Psoas muscle (tissue), 8 donors: Measurements from ENCODE around the gene SRP54. TPM values are rescaled to one million over a fixed set of nuclear protein-coding genes. Genes with fewer than 3 reads are reported as not detected.
"Not testable (repeated sequence)": the region's sequence is repeated elsewhere in the genome, so short reads cannot be mapped to it uniquely, and the experiment has no call there.

Experiments
- ATAC-seq, 4 donors: fragments of 200-7000 bp; cut with Tn5 transposase; one replicate each; pipeline ENCODE4 v1.9.1; 2020; ENCODE audit warnings: moderate library complexity in 3 of 4, mild to moderate bottlenecking in 2 of 4
- DNase-seq, 2 donors: peaks; one replicate each; pipeline ENCODE4 v3.0.0-alpha.2; 2020
- H3K27ac ChIP-seq: fragments of 200-600 bp; one replicate; pipeline ENCODE4 v1.8.0; 2022
- H3K27me3 ChIP-seq, 3 donors: fragments of 200-600 bp in 1 of 3; one replicate each; pipeline versions ENCODE4 v1.6.1 to v1.8.0; 2013 to 2022; ENCODE audit warnings: low read length in 2 of 3, mild to moderate bottlenecking in 2 of 3, moderate library complexity in 1 of 3; ENCODE audit not compliant: insufficient read depth in 3 of 3
- H3K36me3 ChIP-seq, 2 donors: fragments of 200-600 bp in 1 of 2; one replicate each; pipeline versions ENCODE4 v1.6.1 to v1.8.0; 2013 to 2022; ENCODE audit warnings: low read depth in 1 of 2, mild to moderate bottlenecking in 1 of 2, moderate library complexity in 1 of 2; ENCODE audit not compliant: insufficient read depth in 1 of 2
- H3K4me1 ChIP-seq: fragments of 200-600 bp; one replicate; pipeline ENCODE4 v1.8.0; 2022
- H3K4me3 ChIP-seq: fragments of 200-600 bp; one replicate; pipeline ENCODE4 v1.8.0; 2022; ENCODE audit warnings: mild to moderate bottlenecking
- H3K9me3 ChIP-seq: fragments of 200-600 bp; one replicate; pipeline ENCODE4 v1.8.0; 2022
- WGBS, 3 donors: extraction: QIAGEN DNeasy Blood & Tissue Kit; methylation state at CpG; one replicate each; pipeline versions ENCODE4 v1.1.6 to v1.1.7; 2013; 5-methylcytosine and 5-hydroxymethylcytosine counted together
- intact Hi-C, 2 donors: fragments of 100-400 bp; cut with DNase I; formaldehyde crosslinking; loops; one replicate each; pipeline versions ENCODE4 v1.11.0 to v1.14.2; 2022
- polyA plus RNA-seq, 3 donors: library from polyadenylated mRNA; stranded (reverse); fragments of 200-250 nt; gene quantifications; one replicate each; pipeline ENCODE4 v1.2.3, GENCODE V29; 2013
- total RNA-seq, 4 donors: library from RNA; stranded (reverse); fragmentation: NEBNext Ultra II Directional in 2 of 4; extraction: Animal tissue kit (Norgen Biotek cat#: 25700) in 2 of 4; gene quantifications; one replicate each; pipeline versions ENCODE4 v1.2.1 to v1.2.4, GENCODE V29; 2021 to 2023
- TF ChIP-seq, protein P1 (sequence below): fragments of 200-600 bp; IDR thresholded peaks from one replicate; pipeline ENCODE4 v1.8.0; 2022; ENCODE audit warnings: antibody characterized with exemption
- donor health status: healthy with polysubstance abuse.
- donor health status: DM: no; HTN: no; CAD: no; lungs with moderate emphysema.
- donor health status: Bipolar disorder and iron deficiency.
- donor health status: healthy.
- donor health status: DM: yes; HTN: yes; CAD: no.
- donor health status: DM: no; HTN: no; CAD: no.
- donor health status: DM: no; HTN: no; CAD: no.
- donor health status: DM: yes; HTN: yes; CAD: no.

Gene SRP54
- total and polyA plus RNA-seq, 7 donors: 27.9 to 51.2 (median 35.7) TPM

DNA sequence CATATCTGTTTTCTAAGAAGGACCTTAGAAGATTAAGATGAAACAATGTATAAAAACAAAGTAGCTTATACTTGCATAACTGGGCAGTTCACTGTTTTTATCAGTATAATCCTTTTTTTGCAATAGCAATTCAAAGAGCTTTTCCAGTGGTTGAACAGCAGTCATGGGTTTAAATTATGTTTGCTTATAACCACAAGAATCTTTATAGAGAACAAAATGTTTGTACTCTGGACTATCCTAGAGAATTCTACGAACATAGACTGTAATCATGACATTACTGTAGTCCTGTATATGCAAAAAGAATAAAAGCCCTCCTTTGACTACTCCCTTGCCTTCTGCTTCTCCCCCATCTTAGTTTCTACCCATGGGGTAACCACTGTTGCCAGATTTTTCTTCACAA, 69.0 kb downstream of the SRP54 start:
- no peaks in the 10 kb centered on the region for H3K27me3 ChIP-seq
- DNase-seq (no peak), ATAC-seq (no peak)
- intact Hi-C loops: loop anchor here in 1 of 2 donors (5.0 kb wide), 1 partner anchor 71 kb away; the partner anchor contains the start of genes PPP2R3C and PRORP
- H3K4me3 ChIP-seq: no peak overlapping the region
- peaks cover 3 to 63% of the 10 kb centered on the region in 2 donors for H3K36me3 ChIP-seq
- peaks cover 34% of the 10 kb centered on the region for H3K4me1 ChIP-seq
- TF ChIP-seq, protein P1, sequence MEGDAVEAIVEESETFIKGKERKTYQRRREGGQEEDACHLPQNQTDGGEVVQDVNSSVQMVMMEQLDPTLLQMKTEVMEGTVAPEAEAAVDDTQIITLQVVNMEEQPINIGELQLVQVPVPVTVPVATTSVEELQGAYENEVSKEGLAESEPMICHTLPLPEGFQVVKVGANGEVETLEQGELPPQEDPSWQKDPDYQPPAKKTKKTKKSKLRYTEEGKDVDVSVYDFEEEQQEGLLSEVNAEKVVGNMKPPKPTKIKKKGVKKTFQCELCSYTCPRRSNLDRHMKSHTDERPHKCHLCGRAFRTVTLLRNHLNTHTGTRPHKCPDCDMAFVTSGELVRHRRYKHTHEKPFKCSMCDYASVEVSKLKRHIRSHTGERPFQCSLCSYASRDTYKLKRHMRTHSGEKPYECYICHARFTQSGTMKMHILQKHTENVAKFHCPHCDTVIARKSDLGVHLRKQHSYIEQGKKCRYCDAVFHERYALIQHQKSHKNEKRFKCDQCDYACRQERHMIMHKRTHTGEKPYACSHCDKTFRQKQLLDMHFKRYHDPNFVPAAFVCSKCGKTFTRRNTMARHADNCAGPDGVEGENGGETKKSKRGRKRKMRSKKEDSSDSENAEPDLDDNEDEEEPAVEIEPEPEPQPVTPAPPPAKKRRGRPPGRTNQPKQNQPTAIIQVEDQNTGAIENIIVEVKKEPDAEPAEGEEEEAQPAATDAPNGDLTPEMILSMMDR: no peak
- H3K27ac ChIP-seq: no peak overlapping the region
- no peaks in the 10 kb centered on the region for H3K9me3 ChIP-seq
- WGBS, 3 donors: 92 to 96% (median 94%) methylated on average over 1 of the region's 1 CpG

DNA sequence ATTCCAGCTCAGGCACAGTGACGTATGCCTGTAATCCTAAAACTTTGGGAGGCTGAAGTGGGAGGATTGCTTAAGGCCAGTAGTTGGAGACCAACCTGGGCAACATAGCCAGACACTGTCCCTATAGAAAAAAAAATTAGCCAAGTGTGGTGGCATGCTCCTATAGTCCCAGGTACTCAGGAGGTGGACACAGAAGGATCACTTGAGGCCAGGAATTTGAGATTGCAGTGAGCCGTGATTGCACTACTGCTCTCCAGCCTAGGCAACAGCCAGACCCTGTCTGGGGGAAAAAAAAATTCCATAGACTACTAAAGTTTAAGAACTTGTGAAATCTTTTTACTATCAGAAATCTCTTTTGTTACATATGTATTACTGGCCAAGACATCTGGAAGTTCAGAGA, 69.8 kb downstream of the SRP54 start:
- TF ChIP-seq, protein P1: no peak
- Histone ChIP-seq H3K9me3 (no peaks in the 10 kb centered on the region), H3K36me3 (peaks cover 3 to 70% of the 10 kb centered on the region in 2 donors), H3K27ac (no peak overlapping the region), H3K27me3 (no peaks in the 10 kb centered on the region), H3K4me3 (no peak overlapping the region), H3K4me1 (peaks cover 31% of the 10 kb centered on the region)
- intact Hi-C loops: loop anchor here in 1 of 2 donors (5.0 kb wide), 1 partner anchor 70 kb away; the partner anchor contains the start of genes PPP2R3C and PRORP
- 77 to 98% (median 93%) methylated on average over 2 of the region's 2 CpGs for WGBS, 3 donors
- ATAC-seq (no peak), DNase-seq (no peak)

DNA sequence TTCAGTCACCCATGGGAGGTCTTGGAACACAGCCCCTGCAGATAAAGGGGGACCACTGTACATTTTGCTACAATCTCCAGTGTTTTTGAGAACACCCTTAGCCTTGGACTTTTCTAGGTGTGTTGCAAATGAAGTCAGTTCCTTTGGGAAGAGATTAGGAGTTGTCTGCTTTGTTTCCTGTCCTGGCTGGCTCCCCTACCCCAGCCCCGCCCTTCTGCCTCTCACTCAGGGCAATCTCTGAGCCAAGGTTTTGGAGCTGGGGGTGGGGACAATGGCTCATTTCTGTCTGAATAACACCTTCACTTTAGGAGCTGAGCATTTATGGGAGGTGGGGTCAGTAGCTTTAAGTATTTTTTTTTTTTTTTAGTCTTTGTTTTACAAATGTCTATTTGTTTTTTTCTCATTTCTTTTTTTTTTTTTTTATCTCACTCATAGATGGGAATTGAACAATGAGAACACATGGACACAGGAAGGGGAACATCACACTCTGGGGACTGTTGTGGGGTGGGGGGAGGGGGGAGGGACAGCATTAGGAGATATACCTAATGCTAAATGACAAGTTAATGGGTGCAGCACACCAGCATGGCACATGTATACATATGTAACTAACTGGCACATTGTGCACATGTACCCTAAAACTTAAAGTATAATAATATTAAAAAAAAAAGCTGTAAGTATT, 78.5 kb downstream of the SRP54 start:
- intact Hi-C loops: not testable (repeated sequence)

DNA sequence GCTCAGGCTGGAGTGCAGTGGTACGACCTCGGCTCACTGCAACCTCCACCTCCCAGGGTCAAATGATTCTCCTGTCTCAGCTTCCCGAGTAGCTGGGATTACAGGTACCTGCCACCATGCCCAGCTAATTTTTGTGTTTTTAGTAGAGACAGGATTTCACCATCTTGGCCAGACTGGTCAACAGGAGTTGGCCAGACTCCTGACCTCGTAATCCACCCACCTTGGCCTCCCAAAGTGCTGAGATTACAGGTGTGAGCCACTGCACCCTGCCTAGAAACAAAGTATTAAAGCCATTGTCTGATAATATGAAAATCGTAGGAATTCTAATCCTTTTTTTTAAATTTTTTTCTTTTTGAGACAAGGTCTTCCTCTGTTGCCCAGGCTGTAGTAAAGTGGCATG, 82.9 kb downstream of the SRP54 start:
- H3K9me3 ChIP-seq, H3K4me3 ChIP-seq, H3K27me3 ChIP-seq, ATAC-seq, intact Hi-C loops, H3K27ac ChIP-seq, DNase-seq, H3K4me1 ChIP-seq: not testable (repeated sequence)
- peaks cover 4 to 62% of the 10 kb centered on the region in 2 donors for H3K36me3 ChIP-seq
- WGBS, 3 donors: 93 to 94% (median 94%) methylated on average over 5 of the region's 5 CpGs

More for the DNA sequence above, 78.5 kb downstream of the SRP54 start:
- 67 to 80% (median 78%) methylated on average over 1 of the region's 1 CpG for WGBS, 3 donors
- ATAC-seq (peak in 3 of 4 donors; percentile 64 to 67 (median 65)), DNase-seq (peak; percentile 25 to 62)
- not testable (repeated sequence) for H3K9me3 ChIP-seq, H3K27me3 ChIP-seq, H3K4me1 ChIP-seq, H3K27ac ChIP-seq, H3K4me3 ChIP-seq
- peaks cover 4 to 66% of the 10 kb centered on the region in 2 donors for H3K36me3 ChIP-seq

DNA sequence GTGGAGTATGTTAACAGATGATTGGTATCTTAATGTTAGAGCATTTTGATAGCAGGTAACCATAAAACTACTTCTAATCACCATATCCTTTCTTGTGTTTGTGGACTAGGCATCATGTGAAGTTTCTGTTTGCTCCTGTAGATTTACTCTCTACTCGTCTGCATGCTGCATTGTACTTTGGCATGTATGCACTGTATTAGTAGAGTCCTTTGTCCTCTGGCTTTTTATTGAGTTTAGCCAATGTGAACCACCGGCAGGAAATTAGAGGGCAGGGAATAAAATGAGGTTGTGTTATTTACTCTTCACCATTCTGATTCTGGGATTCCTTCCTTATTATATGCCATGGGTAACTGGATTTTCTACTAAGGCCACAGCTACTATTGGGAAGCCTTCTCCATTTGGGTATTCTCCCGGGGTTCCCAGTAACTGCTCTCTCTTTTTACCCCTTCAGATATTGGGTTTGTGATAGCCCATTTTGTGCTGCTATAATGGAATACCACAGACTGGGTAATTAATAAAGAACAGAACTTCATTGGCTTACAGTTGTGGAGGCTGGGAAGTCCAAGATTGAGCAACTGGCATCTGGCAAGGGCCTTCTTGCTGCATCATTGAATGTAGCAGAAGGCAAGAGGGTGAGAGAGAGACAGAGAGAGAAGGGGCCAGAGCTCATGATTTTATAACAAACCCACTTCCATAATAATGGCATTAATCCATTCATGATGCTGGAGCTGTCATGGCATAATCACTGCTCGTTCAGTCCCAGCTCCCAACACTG, 85.6 kb downstream of the SRP54 start:
- intact Hi-C loops: no loop called here
- Histone ChIP-seq H3K4me1 (no peaks in the 10 kb centered on the region), H3K27me3 (no peaks in the 10 kb centered on the region), H3K27ac (no peak overlapping the region), H3K4me3 (no peak overlapping the region), H3K9me3 (no peaks in the 10 kb centered on the region), H3K36me3 (peaks cover 4 to 76% of the 10 kb centered on the region in 2 donors)
- 91 to 95% (median 93%) methylated on average over 4 of the region's 4 CpGs for WGBS, 3 donors
- ATAC-seq (no peak), DNase-seq (no peak)
- TF ChIP-seq, protein P1: no peak
